Aorta (tissue), 5 donors: ENCODE data around the gene CXCR5. TPM values are rescaled to one million over a fixed set of nuclear protein-coding genes. Genes with fewer than 3 reads are reported as not detected.

Source experiments
- ATAC-seq: fragments of 200-7000 bp; cut with Tn5 transposase; one replicate; pipeline ENCODE4 v1.9.1; 2022; ENCODE audit warnings: moderate library complexity; ENCODE audit not compliant: low FRiP score
- DNase-seq, 2 donors: peaks; one replicate each; pipeline ENCODE4 v3.0.0-alpha.2; 2020
- H3K27ac ChIP-seq, 2 donors: one replicate each; pipeline ENCODE4 v1.5.1; 2013; ENCODE audit warnings: low read length in 2 of 2, mild to moderate bottlenecking in 2 of 2, moderate library complexity in 2 of 2, control low read depth in 1 of 2, inconsistent platforms in 1 of 2, low read depth in 1 of 2
- H3K27me3 ChIP-seq, 2 donors: one replicate each; pipeline ENCODE4 v1.6.1; 2013; ENCODE audit warnings: control low read depth in 1 of 2, low read length in 1 of 2, mild to moderate bottlenecking in 1 of 2, moderate library complexity in 1 of 2; ENCODE audit not compliant: insufficient read depth in 2 of 2, control insufficient read depth in 1 of 2
- H3K36me3 ChIP-seq, 2 donors: one replicate each; pipeline ENCODE4 v1.6.1; 2013; ENCODE audit warnings: control low read depth in 1 of 2, low read length in 1 of 2, mild to moderate bottlenecking in 1 of 2; ENCODE audit not compliant: insufficient read depth in 2 of 2, control insufficient read depth in 1 of 2
- H3K4me1 ChIP-seq, 2 donors: one replicate each; pipeline ENCODE4 v1.6.1; 2013; ENCODE audit warnings: low read length in 2 of 2, control low read depth in 1 of 2, mild to moderate bottlenecking in 1 of 2, moderate library complexity in 1 of 2; ENCODE audit not compliant: insufficient read depth in 2 of 2, control insufficient read depth in 1 of 2
- H3K4me3 ChIP-seq, 2 donors: one replicate each; pipeline ENCODE4 v1.5.1; 2013; ENCODE audit warnings: low read length in 2 of 2, control low read depth in 1 of 2, mild to moderate bottlenecking in 1 of 2
- H3K9me3 ChIP-seq: one replicate; pipeline ENCODE4 v1.6.1; 2013; ENCODE audit warnings: mild to moderate bottlenecking, low read length; ENCODE audit not compliant: control insufficient read depth
- WGBS, 2 donors: extraction: QIAGEN DNeasy Blood & Tissue Kit; methylation state at CpG; one replicate each; pipeline ENCODE4 v1.1.7; 2013; 5-methylcytosine and 5-hydroxymethylcytosine counted together
- intact Hi-C, 2 donors: fragments of 100-400 bp; cut with DNase I; formaldehyde crosslinking; loops; one replicate each; pipeline versions ENCODE4 v1.14.2 to v1.15.0; 2022
- polyA plus RNA-seq, 2 donors: library from polyadenylated mRNA; stranded (reverse); fragments of 200-250 nt; gene quantifications; one replicate each; pipeline ENCODE4 v1.2.3, GENCODE V29; 2013
- total RNA-seq, 2 donors: library from RNA; stranded (reverse); fragmentation: NEBNext Ultra II Directional; extraction: Animal tissue kit (Norgen Biotek cat#: 25700); gene quantifications; one replicate each; pipeline ENCODE4 v1.2.1, GENCODE V29; 2021
- donor health status: healthy with polysubstance abuse.
- donor health status: Bipolar disorder and iron deficiency.
- donor health status: DM: no; HTN: no; CAD: no.
- donor health status: DM: no; HTN: no; CAD: no.
- donor health status: DM: yes; HTN: yes; CAD: no.

CXCR5 gene
- total and polyA plus RNA-seq, 4 donors = 0.06 to 0.69 (median 0.20) TPM

DNA sequence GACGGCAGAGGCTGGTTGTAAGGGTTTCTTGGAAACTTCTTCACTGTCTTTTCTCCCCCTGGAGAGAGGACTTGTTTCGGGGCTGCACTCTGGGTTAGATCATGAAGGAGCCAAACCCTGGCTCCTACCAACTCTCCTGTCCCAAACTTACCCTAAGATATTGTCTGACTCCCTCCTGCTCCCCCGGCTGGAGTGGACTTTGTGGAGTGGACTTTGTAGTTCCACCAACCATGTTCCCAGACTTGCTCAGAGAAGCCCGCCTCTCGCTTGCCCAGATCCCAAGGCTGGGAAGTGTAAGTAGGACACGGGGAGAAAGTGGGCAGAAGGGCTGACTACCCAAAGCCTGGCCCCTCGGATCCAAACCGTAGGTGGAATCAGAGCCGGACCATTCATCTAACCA lies 1.2 kb downstream of the CXCR5 start:
- peak overlapping the region in 1 of 2 donors; percentile 47 for H3K27ac ChIP-seq
- H3K27me3 ChIP-seq = no peaks in the 10 kb centered on the region
- intact Hi-C loops = no loop called here
- ATAC-seq (no peak), DNase-seq (no peak)
- 57 to 75% methylated on average over 9 of the region's 9 CpGs for WGBS, 2 donors
- no peak overlapping the region for H3K4me3 ChIP-seq
- no peaks in the 10 kb centered on the region for H3K9me3 ChIP-seq
- H3K4me1 ChIP-seq = peaks cover 2 to 10% of the 10 kb centered on the region in 2 donors
- no peaks in the 10 kb centered on the region for H3K36me3 ChIP-seq

GRCh38 chr11:118885319-118885718 lies 1.6 kb downstream of the CXCR5 start:
- no peaks in the 10 kb centered on the region for H3K36me3 ChIP-seq
- WGBS, 2 donors = 90 to 91% methylated on average over 12 of the region's 12 CpGs
- intact Hi-C loops = no loop called here
- ATAC-seq = no peak
- peaks cover 2 to 10% of the 10 kb centered on the region in 2 donors for H3K4me1 ChIP-seq
- no peaks in the 10 kb centered on the region for H3K9me3 ChIP-seq
- H3K27me3 ChIP-seq = no peaks in the 10 kb centered on the region
- DNase-seq = no peak
- no peak overlapping the region for H3K4me3 ChIP-seq
- no peak overlapping the region for H3K27ac ChIP-seq

DNA sequence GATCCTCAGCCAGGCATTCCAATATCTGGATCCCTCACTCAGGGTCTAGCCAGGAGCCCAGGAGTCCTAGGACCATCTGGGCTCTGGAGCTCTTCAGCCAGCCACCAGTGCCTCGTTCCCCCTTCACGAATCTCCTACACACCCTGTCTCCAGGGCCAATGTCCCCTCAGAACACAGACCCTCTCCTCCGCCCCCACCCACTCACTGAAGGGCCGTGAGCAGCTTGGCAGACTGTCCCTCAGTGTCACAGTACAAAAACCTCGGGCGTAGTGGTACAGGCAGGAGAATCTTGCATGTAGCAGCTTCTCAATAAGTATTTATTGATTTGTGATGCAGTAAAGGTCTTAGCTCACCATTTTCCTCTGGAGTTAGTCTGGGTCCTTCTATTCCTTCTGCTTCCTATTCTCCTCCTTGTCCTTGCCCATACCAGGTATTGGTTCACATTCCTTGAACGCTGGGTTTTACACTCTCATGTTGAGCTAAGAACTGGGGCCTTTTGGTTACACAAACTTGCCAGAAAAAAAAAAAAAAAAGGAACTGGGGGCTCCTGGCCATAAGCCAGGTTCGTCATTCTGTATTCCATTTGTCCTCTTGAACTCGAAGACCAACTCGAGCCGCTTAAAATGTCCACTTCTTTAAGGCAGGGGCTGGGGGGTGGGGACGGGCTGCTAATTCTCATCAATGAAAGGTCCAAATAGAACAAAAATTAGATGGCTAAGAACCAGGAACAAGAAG lies 2.3 kb downstream of the CXCR5 start:
- intact Hi-C loops = loop anchor here in 1 of 2 donors (1.0 kb wide), 1 partner anchor 66 kb away; no protein-coding TSS in a partner anchor
- Histone ChIP-seq H3K27ac (peak overlapping the region in 1 of 2 donors; percentile 92), H3K4me1 (peaks cover 2 to 10% of the 10 kb centered on the region in 2 donors)

GRCh38 chr11:118886681-118887111 lies 3.0 kb downstream of the CXCR5 start:
- Histone ChIP-seq H3K4me3 (no peak overlapping the region), H3K9me3 (no peaks in the 10 kb centered on the region), H3K27ac (peak overlapping the region; percentile 63 to 92), H3K27me3 (no peaks in the 10 kb centered on the region), H3K36me3 (no peaks in the 10 kb centered on the region), H3K4me1 (peaks cover 2 to 10% of the 10 kb centered on the region in 2 donors)
- 85 to 92% methylated on average over 8 of the region's 8 CpGs for WGBS, 2 donors
- intact Hi-C loops = loop anchor here in 1 of 2 donors (1.0 kb wide), 1 partner anchor 66 kb away; no protein-coding TSS in a partner anchor
- peak in 1 of 2 donors; percentile 76 for DNase-seq
- no peak for ATAC-seq

More for the DNA sequence above, 2.3 kb downstream of the CXCR5 start:
- H3K4me3 ChIP-seq = no peak overlapping the region
- no peaks in the 10 kb centered on the region for H3K27me3 ChIP-seq
- DNase-seq (no peak), ATAC-seq (no peak)
- 56% methylated on average over 12 of the region's 12 CpGs for WGBS, 2 donors
- no peaks in the 10 kb centered on the region for H3K36me3 ChIP-seq
- no peaks in the 10 kb centered on the region for H3K9me3 ChIP-seq

- no peaks in the 10 kb centered on the region for H3K27me3 ChIP-seq
- ATAC-seq (no peak), DNase-seq (no peak)
- H3K4me3 ChIP-seq = peak overlapping the region in 1 of 2 donors; percentile 14
- H3K36me3 ChIP-seq = no peaks in the 10 kb centered on the region
- WGBS, 2 donors = 13 to 25% methylated on average over 5 of the region's 5 CpGs
- H3K27ac ChIP-seq = peak overlapping the region; percentile 63 to 92
- no peaks in the 10 kb centered on the region for H3K9me3 ChIP-seq
- intact Hi-C loops = no loop called here
- H3K4me1 ChIP-seq = peaks cover 2 to 10% of the 10 kb centered on the region in 2 donors
Observed at GRCh38 chr11:118887206-118887605, 3.5 kb downstream of the CXCR5 start.

DNA sequence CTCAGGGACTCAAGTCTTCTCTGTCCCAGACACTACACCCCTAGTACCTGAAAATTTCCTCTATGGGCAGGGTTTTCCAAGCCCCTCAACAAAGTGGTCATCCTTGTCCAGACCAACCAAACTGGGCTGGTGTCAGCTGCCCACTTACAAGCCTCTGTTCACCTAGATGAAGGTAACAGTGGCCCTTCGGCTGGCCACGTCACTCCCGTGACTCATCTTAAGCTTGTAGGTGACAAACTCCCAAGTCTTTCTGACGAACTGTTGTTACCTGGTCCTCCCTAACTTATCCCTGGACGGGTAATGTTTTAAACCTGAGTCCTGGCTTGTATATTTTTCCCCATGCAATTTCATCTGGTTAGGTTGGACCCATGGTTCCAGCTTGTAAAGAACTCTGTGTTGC lies 4.7 kb downstream of the CXCR5 start:
- no peak for ATAC-seq
- peak in 1 of 2 donors; percentile 17 for DNase-seq
- intact Hi-C loops = no loop called here
- no peak overlapping the region for H3K4me3 ChIP-seq
- peaks cover 2 to 10% of the 10 kb centered on the region in 2 donors for H3K4me1 ChIP-seq
- WGBS, 2 donors = 87 to 88% methylated on average over 5 of the region's 5 CpGs
- H3K9me3 ChIP-seq = no peaks in the 10 kb centered on the region
- no peaks in the 10 kb centered on the region for H3K27me3 ChIP-seq
- peak overlapping the region; percentile 84 to 93 for H3K27ac ChIP-seq
- no peaks in the 10 kb centered on the region for H3K36me3 ChIP-seq

DNA sequence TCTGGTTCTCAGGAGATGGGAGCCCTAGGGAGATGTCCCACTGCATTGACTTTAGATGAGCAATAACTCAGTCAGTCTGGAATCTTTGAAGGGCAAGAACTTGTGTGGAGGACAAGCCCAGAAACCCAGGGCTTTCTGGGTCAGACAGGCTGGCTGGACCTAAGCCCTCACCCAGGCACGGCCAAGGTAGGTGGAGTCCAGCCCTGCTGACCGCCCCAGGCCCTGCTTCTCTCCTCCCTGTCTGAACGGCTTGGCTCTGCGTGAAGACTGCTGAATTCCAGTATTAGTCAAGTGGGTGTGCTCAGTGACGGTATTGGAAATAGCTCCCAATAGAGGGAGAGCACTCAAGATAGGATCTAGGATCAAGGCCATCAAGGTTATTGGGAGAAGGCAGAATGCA lies 6.1 kb downstream of the CXCR5 start:
- Histone ChIP-seq H3K27me3 (no peaks in the 10 kb centered on the region), H3K9me3 (no peaks in the 10 kb centered on the region), H3K4me3 (no peak overlapping the region), H3K36me3 (no peaks in the 10 kb centered on the region), H3K27ac (peak overlapping the region in 1 of 2 donors; percentile 93), H3K4me1 (peaks cover 2 to 10% of the 10 kb centered on the region in 2 donors)
- intact Hi-C loops = no loop called here
- ATAC-seq (peak; percentile 86), DNase-seq (peak; percentile 92 to 93)
- 8 to 10% methylated on average over 5 of the region's 5 CpGs for WGBS, 2 donors

DNA sequence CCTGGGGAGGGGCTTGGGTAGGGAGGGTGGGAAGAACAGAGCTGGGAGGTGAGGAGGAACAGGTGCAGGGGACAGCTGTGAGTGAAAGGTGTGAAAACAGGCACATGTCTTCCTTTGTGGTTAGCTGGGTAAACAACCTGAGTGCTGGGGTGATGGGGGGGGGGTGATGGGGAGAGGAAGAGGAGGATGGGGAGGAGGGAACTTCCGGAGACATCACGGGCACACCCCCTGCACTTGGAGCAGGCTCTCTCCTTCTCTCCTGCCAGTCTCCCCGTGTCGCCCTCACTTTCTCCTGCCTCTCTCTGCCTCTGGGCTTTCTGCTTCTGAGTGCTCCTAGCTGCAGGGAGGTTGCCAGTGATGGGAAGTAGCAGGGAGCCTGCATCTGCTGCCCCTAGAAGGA lies 8.8 kb downstream of the CXCR5 start:
- 18 to 30% methylated on average over 4 of the region's 4 CpGs for WGBS, 2 donors
- intact Hi-C loops = no loop called here

DNA sequence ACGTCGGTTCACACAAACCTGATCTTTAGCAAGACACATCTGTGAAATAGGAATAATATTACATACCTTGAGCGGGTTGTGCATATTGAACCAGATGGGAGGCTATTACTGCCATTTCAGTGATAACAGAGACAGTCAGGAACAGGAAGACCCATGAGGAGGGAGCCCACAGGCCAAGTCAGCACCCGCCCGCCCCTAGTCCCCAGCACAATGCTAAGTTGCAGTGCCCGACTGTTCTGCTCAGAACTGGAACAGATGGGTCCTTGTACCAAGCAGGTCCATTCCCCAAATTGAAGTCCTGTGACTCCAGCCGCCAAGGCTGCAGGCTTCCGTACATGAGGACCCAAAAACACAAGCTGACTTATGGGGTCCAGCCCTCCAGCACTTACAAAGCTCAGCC lies 9.3 kb downstream of the CXCR5 start:
- H3K36me3 ChIP-seq = no peaks in the 10 kb centered on the region
- DNase-seq (no peak), ATAC-seq (no peak)
- H3K27ac ChIP-seq = no peak overlapping the region
- 75 to 81% methylated on average over 8 of the region's 8 CpGs for WGBS, 2 donors
- intact Hi-C loops = no loop called here
- H3K4me1 ChIP-seq = peaks cover 2 to 10% of the 10 kb centered on the region in 2 donors
- no peaks in the 10 kb centered on the region for H3K9me3 ChIP-seq
- no peak overlapping the region for H3K4me3 ChIP-seq
- no peaks in the 10 kb centered on the region for H3K27me3 ChIP-seq

More for the DNA sequence above, 8.8 kb downstream of the CXCR5 start:
- Histone ChIP-seq H3K9me3 (no peaks in the 10 kb centered on the region), H3K27ac (no peak overlapping the region), H3K36me3 (no peaks in the 10 kb centered on the region), H3K27me3 (no peaks in the 10 kb centered on the region), H3K4me1 (peaks cover 2 to 10% of the 10 kb centered on the region in 2 donors), H3K4me3 (no peak overlapping the region)
- no peak for DNase-seq
- ATAC-seq = no peak
